ENCODE data around the gene EVX2. TPM values are rescaled to one million over a fixed set of nuclear protein-coding genes. Genes with fewer than 3 reads are reported as not detected.

EVX2 gene
- total RNA-seq, 1 donor from 2014 or later = not detected

DNA sequence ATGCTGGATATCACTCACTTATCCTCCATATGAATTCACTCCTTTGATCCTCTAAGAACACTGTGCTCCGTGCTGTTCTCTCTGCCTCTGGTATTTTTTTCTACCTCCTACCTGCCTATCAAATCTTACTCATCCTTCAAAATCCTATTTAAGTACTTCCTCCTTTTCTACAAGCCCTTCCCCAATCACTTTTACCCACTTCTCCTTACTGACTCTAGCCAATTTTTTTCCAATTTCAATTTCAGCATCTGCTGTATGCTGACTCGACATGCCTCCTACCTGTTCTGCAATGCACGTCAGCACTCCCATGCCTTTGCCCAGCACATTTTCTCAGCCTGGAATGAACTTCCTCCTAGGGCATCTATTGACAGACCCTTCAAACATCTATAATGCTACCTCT, 44.4 kb downstream of the EVX2 start:
- Mint-ChIP-seq H3K9me3 (ENCODE audit: unreplicated experiment) (no peaks in the 10 kb centered on the region), H3K36me3 (ENCODE audit: low read depth, unreplicated experiment) (no peaks in the 10 kb centered on the region), H3K27me3 (ENCODE audit: unreplicated experiment) (peaks cover 1% of the 10 kb centered on the region), H3K4me1 (ENCODE audit: unreplicated experiment) (no peaks in the 10 kb centered on the region), H3K27ac (ENCODE audit: unreplicated experiment) (no peak overlapping the region), H3K4me3 (ENCODE audit: unreplicated experiment) (no peak overlapping the region)
- DNase-seq (ENCODE audit: low spot score) = no peak
- TF ChIP-seq, protein P1, sequence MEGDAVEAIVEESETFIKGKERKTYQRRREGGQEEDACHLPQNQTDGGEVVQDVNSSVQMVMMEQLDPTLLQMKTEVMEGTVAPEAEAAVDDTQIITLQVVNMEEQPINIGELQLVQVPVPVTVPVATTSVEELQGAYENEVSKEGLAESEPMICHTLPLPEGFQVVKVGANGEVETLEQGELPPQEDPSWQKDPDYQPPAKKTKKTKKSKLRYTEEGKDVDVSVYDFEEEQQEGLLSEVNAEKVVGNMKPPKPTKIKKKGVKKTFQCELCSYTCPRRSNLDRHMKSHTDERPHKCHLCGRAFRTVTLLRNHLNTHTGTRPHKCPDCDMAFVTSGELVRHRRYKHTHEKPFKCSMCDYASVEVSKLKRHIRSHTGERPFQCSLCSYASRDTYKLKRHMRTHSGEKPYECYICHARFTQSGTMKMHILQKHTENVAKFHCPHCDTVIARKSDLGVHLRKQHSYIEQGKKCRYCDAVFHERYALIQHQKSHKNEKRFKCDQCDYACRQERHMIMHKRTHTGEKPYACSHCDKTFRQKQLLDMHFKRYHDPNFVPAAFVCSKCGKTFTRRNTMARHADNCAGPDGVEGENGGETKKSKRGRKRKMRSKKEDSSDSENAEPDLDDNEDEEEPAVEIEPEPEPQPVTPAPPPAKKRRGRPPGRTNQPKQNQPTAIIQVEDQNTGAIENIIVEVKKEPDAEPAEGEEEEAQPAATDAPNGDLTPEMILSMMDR (IDR thresholded peaks at IDR 0.05; ENCODE audit: unreplicated experiment) = no peak

DNA sequence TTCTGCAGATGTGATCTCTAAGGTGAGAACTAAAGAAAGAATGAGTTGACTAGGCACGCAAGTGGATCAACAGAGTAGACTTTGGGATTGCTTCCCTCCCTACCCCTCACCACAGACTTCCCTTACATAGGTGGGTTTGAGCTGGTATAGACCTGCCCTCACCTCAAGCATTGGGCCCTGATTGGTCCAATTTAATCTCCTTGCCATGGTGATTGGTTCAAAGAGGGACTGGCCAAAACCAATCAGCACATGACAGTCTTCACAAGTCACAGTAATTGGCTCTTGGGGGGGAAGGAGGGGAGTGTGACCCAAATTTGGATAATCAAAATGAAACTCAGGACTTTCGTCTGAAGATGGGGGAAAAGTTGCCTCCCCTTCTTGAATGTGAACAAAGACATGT, 45.1 kb downstream of the EVX2 start:
- Mint-ChIP-seq H3K27ac (ENCODE audit: unreplicated experiment) (no peak overlapping the region), H3K36me3 (ENCODE audit: low read depth, unreplicated experiment) (no peaks in the 10 kb centered on the region), H3K4me1 (ENCODE audit: unreplicated experiment) (no peaks in the 10 kb centered on the region), H3K9me3 (ENCODE audit: unreplicated experiment) (no peaks in the 10 kb centered on the region), H3K27me3 (ENCODE audit: unreplicated experiment) (peaks cover 1% of the 10 kb centered on the region), H3K4me3 (ENCODE audit: unreplicated experiment) (no peak overlapping the region)
- TF ChIP-seq, protein P1 (IDR thresholded peaks at IDR 0.05; ENCODE audit: unreplicated experiment) = no peak
- no peak for DNase-seq (ENCODE audit: low spot score)

DNA sequence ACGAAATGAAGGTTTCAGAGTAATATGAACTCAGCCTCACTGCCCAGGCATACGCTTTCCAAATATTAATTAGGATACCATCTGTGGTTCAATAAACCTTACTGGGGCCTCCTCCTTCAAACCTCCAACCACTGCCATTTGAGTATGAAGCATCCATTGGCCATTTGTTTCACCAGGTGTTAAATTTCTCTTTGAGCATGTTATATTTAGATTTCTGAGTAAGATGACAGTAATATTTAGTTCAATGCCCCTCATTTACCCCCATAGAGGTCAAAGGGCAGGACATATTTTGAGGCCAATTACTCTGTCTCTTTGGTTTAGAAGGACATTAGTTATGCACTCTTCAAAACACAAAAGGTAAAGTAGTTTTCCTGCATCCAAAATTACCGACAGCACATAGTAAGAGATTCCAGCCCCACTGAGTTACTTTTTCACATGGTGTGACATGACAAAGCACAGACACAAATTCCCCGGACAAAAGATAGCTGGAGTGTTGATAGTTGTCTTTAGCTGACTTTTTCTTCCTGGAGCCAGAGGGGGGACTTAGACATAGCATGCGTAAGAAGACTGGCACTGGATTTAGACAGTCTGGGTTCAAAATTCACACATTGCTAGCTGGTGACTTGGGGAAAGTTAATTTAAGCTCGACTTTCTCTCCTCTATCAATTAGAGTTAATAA, 48.6 kb downstream of the EVX2 start:
- H3K27me3 Mint-ChIP-seq (ENCODE audit: unreplicated experiment) = peaks cover 1% of the 10 kb centered on the region
- TF ChIP-seq, protein P1 (IDR thresholded peaks at IDR 0.05; ENCODE audit: unreplicated experiment) = no peak
- no peak overlapping the region for H3K4me3 Mint-ChIP-seq (ENCODE audit: unreplicated experiment)
- H3K9me3 Mint-ChIP-seq (ENCODE audit: unreplicated experiment) = no peaks in the 10 kb centered on the region
- no peak overlapping the region for H3K27ac Mint-ChIP-seq (ENCODE audit: unreplicated experiment)
- no peaks in the 10 kb centered on the region for H3K36me3 Mint-ChIP-seq (ENCODE audit: low read depth, unreplicated experiment)
- no peak for DNase-seq (ENCODE audit: low spot score)
- H3K4me1 Mint-ChIP-seq (ENCODE audit: unreplicated experiment) = no peaks in the 10 kb centered on the region

DNA sequence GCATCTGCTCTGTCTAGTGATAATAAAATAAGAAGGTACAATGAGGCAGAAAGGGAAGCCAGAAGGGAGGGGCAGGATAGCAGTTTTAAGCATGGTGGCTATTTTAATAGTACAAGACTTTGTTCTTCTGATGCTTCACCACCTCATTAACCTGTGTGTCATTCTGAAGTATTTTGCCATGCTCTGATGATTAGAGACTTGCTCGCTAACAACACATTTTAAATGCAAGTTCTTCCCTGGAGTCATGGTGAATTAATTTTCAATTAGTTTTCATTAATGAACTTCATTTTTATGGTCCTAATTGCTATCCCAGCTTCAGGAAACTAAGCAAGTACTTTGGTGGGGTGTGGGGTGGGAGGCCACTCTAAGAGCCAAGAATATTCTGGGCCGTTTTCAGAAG, 56.0 kb downstream of the EVX2 start:
- TF ChIP-seq, protein P1 (IDR thresholded peaks at IDR 0.05; ENCODE audit: unreplicated experiment) = no peak
- DNase-seq (ENCODE audit: low spot score) = no peak
- Mint-ChIP-seq H3K27ac (ENCODE audit: unreplicated experiment) (no peak overlapping the region), H3K4me1 (ENCODE audit: unreplicated experiment) (peaks cover 3% of the 10 kb centered on the region), H3K9me3 (ENCODE audit: unreplicated experiment) (no peaks in the 10 kb centered on the region), H3K36me3 (ENCODE audit: low read depth, unreplicated experiment) (no peaks in the 10 kb centered on the region), H3K27me3 (ENCODE audit: unreplicated experiment) (no peaks in the 10 kb centered on the region), H3K4me3 (ENCODE audit: unreplicated experiment) (no peak overlapping the region)

Other genes with a start within 250 kb of the EVX2 start
- gene LNPK, start 81.7 kb downstream of the EVX2 start, total RNA-seq (ENCODE audit: unreplicated experiment) = 12.5 TPM
- gene HOXD13, start 8.8 kb upstream of the EVX2 start, total RNA-seq (ENCODE audit: unreplicated experiment) = not detected
- gene HOXD12, start 15.8 kb upstream of the EVX2 start, total RNA-seq (ENCODE audit: unreplicated experiment) = not detected
- gene HOXD11, start 23.3 kb upstream of the EVX2 start, total RNA-seq (ENCODE audit: unreplicated experiment) = not detected
- gene HOXD10, start 32.8 kb upstream of the EVX2 start, total RNA-seq (ENCODE audit: unreplicated experiment) = not detected
- 0.56 TPM for gene HOXD9, start 38.8 kb upstream of the EVX2 start, total RNA-seq (ENCODE audit: unreplicated experiment)
- gene HOXD8, start 45.7 kb upstream of the EVX2 start, total RNA-seq (ENCODE audit: unreplicated experiment) = 9.3 TPM
- gene HOXD4, start 67.6 kb upstream of the EVX2 start, total RNA-seq (ENCODE audit: unreplicated experiment) = 3.5 TPM
- 4.1 TPM for gene HOXD3, start 73.3 kb upstream of the EVX2 start, total RNA-seq (ENCODE audit: unreplicated experiment)
- 3.8 TPM for gene HOXD1, start 104.7 kb upstream of the EVX2 start, total RNA-seq (ENCODE audit: unreplicated experiment)
- gene MTX2, start 185.5 kb upstream of the EVX2 start, total RNA-seq (ENCODE audit: unreplicated experiment) = 19.5 TPM

All from endothelial cell (in vitro differentiated cells).